PC-3 (cell line): Measurements from ENCODE around the gene PDLIM4. TPM values are rescaled to one million over a fixed set of nuclear protein-coding genes. Genes with fewer than 3 reads are reported as not detected.

Experiments used
- ATAC-seq: fragments of 200-7000 bp; cut with Tn5 transposase; 2 replicates; pipeline ENCODE4 v1.9.1; 2020; ENCODE audit warnings: mild to moderate bottlenecking, moderate library complexity
- BruUV-seq: library from RNA; stranded (reverse); fragments of 400-500 nt; replicated peaks from 2 replicates; lab custom pipeline; 2021; lab: Mats Ljungman, UMichigan
- CTCF ChIA-PET: fragments of 300-600 bp; sonication (Branson Sonifier 250); formaldehyde crosslinking; loops from one replicate; lab custom pipeline; 2022; ENCODE audit warnings: antibody characterized with exemption; lab: Charles Lee
- POLR2A ChIA-PET: fragments of 300-600 bp; sonication (Branson Sonifier 250); formaldehyde crosslinking; loops from one replicate; lab custom pipeline; 2022; ENCODE audit warnings: antibody characterized with exemption; ENCODE audit not compliant: unreplicated experiment; lab: Charles Lee
- DNase-seq: peaks from one replicate; pipeline ENCODE4 v3.0.0-alpha.2; 2015
- H2AFZ ChIP-seq: fragments of 300-600 bp; sonication (generic); 2 replicates; pipeline ENCODE4 v1.6.0; 2016; ENCODE audit warnings: antibody characterized with exemption, low read length
- H3F3A ChIP-seq: fragments of 300-600 bp; sonication (generic); one replicate; pipeline ENCODE4 v1.6.0; 2017; ENCODE audit warnings: antibody characterized with exemption, low read length, control low read depth, mild to moderate bottlenecking; ENCODE audit not compliant: unreplicated experiment
- H3K27ac ChIP-seq: fragments of 300-600 bp; sonication (generic); 2 replicates; pipeline ENCODE4 v1.5.1; 2016; ENCODE audit warnings: mild to moderate bottlenecking, low read length
- H3K27me3 ChIP-seq: fragments of 300-600 bp; sonication (generic); 2 replicates; pipeline ENCODE4 v1.6.1; 2016; ENCODE audit warnings: low read length, mixed read lengths
- H3K36me3 ChIP-seq: fragments of 300-600 bp; sonication (generic); 2 replicates; pipeline ENCODE4 v1.6.1; 2016; ENCODE audit warnings: low read depth, mixed run types, low read length, mixed read lengths
- H3K4me1 ChIP-seq: fragments of 300-600 bp; sonication (generic); 2 replicates; pipeline ENCODE4 v1.5.1; 2016; ENCODE audit warnings: low read length; ENCODE audit not compliant: insufficient read depth
- H3K4me2 ChIP-seq: fragments of 300-600 bp; sonication (generic); 2 replicates; pipeline ENCODE4 v1.6.0; 2016; ENCODE audit warnings: low read length
- H3K4me3 ChIP-seq: fragments of 300-600 bp; sonication (generic); 2 replicates; pipeline ENCODE4 v1.5.1; 2016; ENCODE audit warnings: mild to moderate bottlenecking, low read length, mixed read lengths
- H3K79me2 ChIP-seq: fragments of 300-600 bp; sonication (generic); 2 replicates; pipeline ENCODE4 v1.6.1; 2017; ENCODE audit warnings: low read length, mixed read lengths
- H3K9ac ChIP-seq: fragments of 300-600 bp; sonication (generic); 2 replicates; pipeline ENCODE4 v1.6.0; 2016; ENCODE audit warnings: mild to moderate bottlenecking, low read length
- H3K9me2 ChIP-seq: fragments of 300-600 bp; sonication (generic); replicated peaks from 2 replicates; pipeline ENCODE4 v1.6.1; 2016; ENCODE audit warnings: mixed run types, low read length, mixed read lengths
- H3K9me3 ChIP-seq: fragments of 300-600 bp; sonication (generic); 2 replicates; pipeline ENCODE4 v1.6.1; 2016; ENCODE audit warnings: low read length, mixed read lengths
- H4K20me1 ChIP-seq: fragments of 300-600 bp; sonication (generic); 2 replicates; pipeline ENCODE4 v1.6.1; 2016; ENCODE audit warnings: low read length, mixed read lengths
- EZH2 ChIP-seq: fragments of 300-600 bp; sonication (generic); IDR thresholded peaks from one replicate; pipeline ENCODE4 v1.6.1; 2017; ENCODE audit warnings: antibody characterized with exemption, mild to moderate bottlenecking, low read length; ENCODE audit not compliant: unreplicated experiment
- EZH2phosphoT487 ChIP-seq: fragments of 300-600 bp; sonication (generic); IDR thresholded peaks from 2 replicates; pipeline ENCODE4 v1.6.1; 2018; ENCODE audit warnings: mild to moderate bottlenecking, antibody characterized with exemption, low read length, borderline replicate concordance
- intact Hi-C: fragments of 100-400 bp; cut with micrococcal nuclease; formaldehyde crosslinking; loops from 2 replicates; pipeline ENCODE4 v1.9.0; 2023
- total RNA-seq: library from RNA; depleted of rRNA; stranded (reverse); fragments of >200 nt; gene quantifications from 2 replicates; pipeline ENCODE4 v1.2.3, GENCODE V29; 2014
- TF ChIP-seq, protein P1 (sequence below): fragments of 300-600 bp; sonication (generic); conservative IDR thresholded peaks from 2 replicates; pipeline ENCODE4 v1.5.1; 2017; ENCODE audit warnings: antibody characterized with exemption, low read depth, mild to moderate bottlenecking, low read length

The PDLIM4 gene
- total RNA-seq, 1 experiment from 2014 or later, result 27.8 TPM

DNA sequence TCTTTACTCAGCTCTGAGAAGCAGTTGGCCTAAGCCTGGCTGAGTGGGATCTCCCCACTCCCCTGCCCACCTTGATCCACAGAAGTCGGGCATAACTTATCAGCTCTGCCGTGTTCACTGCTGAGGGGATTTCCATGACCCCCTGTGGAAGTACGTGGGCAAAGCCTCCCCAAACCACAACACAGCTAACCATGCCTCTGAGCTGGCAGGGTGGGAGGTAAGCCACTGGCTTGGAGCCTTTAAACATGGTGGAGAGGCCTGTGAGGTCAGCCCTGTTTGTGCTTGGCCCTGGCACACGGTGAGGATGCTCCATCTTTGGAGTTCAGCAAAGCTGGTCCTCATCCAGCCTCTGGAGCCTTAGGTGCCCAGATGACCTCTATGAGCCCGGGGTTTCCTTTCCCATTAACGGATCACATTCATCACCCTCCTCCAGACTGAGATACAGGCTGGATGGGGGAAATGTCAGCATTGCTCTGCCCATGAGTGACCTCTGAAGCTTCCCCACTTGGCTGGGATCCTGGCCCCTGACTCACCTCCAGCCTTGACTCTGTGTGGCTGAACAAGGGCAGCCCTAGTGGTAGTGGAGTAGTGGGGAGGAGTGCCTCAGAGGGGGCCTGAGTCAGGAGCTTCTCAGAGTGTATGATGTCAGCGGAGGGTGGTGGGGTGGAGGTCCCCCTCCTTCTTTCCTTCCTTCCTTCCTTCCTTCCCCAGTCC is 6.2 kb downstream of the PDLIM4 start:
- Histone ChIP-seq H3F3A (no peaks in the 10 kb centered on the region), H3K9ac (no peak overlapping the region)
- BruUV-seq, result no TSS peak

DNA sequence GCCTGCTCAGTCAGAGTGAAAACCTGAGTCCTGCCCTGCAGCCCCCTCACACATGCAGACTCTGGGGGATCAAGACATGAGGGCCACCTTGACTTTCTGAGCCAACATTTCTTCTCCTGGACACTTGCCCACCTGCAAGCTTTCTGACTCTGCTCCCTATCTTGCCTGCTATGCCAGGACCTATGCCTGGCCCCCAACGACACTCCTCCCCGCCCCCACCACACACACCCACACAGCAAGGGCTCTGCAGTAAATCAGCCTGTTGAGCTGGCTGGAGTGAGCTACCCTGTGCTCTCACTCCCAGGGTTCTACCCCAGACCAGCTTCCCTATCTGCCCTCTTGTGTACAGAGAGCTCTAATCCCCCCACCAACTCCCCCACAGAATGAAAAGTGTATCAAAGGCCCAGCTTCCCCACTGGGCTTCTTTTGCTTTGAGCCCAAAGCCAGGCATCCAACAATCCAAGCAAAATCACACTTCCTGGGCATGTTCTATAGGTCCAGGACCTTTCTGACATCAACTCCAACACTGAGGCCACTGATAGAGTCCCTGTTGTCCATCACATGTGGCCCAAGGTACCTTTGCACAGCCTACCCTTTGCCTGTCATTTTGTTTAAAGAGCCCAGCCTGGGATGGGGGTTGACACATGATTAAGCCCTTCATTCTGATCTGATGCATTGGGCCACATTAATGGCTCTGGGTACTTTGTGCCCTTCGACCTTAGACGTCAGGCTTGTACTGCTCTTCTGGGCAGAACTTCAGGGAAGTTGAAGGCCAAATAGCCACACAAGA is 7.2 kb downstream of the PDLIM4 start:
- H3K4me3 ChIP-seq, result no peak overlapping the region
- H3K9me3 ChIP-seq, result no peaks in the 10 kb centered on the region
- peak overlapping the region; percentile 41 for H3K4me2 ChIP-seq
- ChIA-PET POLR2A (interaction anchor here (0.7 kb wide), 1 partner anchor 37 kb away, joined by 3 read pairs; the partner anchor contains the start of gene P4HA2), CTCF (interaction anchor here (1.1 kb wide), 1 partner anchor 26 kb away, joined by 4 read pairs; no protein-coding TSS in a partner anchor)
- H3K79me2 ChIP-seq, result peaks cover 6% of the 10 kb centered on the region; the same call in 1 of the 2 replicates
- peak overlapping the region; percentile 84 for H3K27ac ChIP-seq
- intact Hi-C loops, result loop anchor here (2.0 kb wide), 1 partner anchor 30 kb away; the partner anchor contains the start of gene SLC22A4
- H3K9ac ChIP-seq, result peak overlapping the region; percentile 38; the same call in 1 of the 2 replicates
- BruUV-seq, result no TSS peak
- H3F3A ChIP-seq, result no peaks in the 10 kb centered on the region
- 0 out of 2 replicates have a peak, but pooled peaks cover 5% of the 10 kb centered on the region for H3K36me3 ChIP-seq
- H3K27me3 ChIP-seq, result no peaks in the 10 kb centered on the region
- ATAC-seq (no peak), DNase-seq (no peak)
- peaks cover 56% of the 10 kb centered on the region for H3K4me1 ChIP-seq
- no peaks in the 10 kb centered on the region for H4K20me1 ChIP-seq
- TF ChIP-seq EZH2, result no peak
- TF ChIP-seq, protein P1, sequence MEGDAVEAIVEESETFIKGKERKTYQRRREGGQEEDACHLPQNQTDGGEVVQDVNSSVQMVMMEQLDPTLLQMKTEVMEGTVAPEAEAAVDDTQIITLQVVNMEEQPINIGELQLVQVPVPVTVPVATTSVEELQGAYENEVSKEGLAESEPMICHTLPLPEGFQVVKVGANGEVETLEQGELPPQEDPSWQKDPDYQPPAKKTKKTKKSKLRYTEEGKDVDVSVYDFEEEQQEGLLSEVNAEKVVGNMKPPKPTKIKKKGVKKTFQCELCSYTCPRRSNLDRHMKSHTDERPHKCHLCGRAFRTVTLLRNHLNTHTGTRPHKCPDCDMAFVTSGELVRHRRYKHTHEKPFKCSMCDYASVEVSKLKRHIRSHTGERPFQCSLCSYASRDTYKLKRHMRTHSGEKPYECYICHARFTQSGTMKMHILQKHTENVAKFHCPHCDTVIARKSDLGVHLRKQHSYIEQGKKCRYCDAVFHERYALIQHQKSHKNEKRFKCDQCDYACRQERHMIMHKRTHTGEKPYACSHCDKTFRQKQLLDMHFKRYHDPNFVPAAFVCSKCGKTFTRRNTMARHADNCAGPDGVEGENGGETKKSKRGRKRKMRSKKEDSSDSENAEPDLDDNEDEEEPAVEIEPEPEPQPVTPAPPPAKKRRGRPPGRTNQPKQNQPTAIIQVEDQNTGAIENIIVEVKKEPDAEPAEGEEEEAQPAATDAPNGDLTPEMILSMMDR, result no peak
- TF ChIP-seq EZH2phosphoT487, result no peak
- H2AFZ ChIP-seq, result no peak overlapping the region
- H3K9me2 ChIP-seq, result no peaks in the 10 kb centered on the region

More for the DNA sequence above, 6.2 kb downstream of the PDLIM4 start:
- intact Hi-C loops, result loop anchor here (2.0 kb wide), 1 partner anchor 31 kb away; the partner anchor contains the start of gene SLC22A4
- H3K9me2 ChIP-seq, result no peaks in the 10 kb centered on the region
- H2AFZ ChIP-seq, result no peak overlapping the region
- no peaks in the 10 kb centered on the region for H3K9me3 ChIP-seq
- H3K4me3 ChIP-seq, result no peak overlapping the region
- ChIA-PET CTCF (interaction anchor here (1.1 kb wide), 1 partner anchor 25 kb away, joined by 4 read pairs; no protein-coding TSS in a partner anchor), POLR2A (interaction anchor here (0.7 kb wide), 1 partner anchor 36 kb away, joined by 3 read pairs; the partner anchor contains the start of gene P4HA2)
- TF ChIP-seq, protein P1, result no peak
- TF ChIP-seq EZH2phosphoT487, result no peak
- TF ChIP-seq EZH2, result no peak
- H3K27ac ChIP-seq, result peak overlapping the region; percentile 84
- peaks cover 67% of the 10 kb centered on the region for H3K4me1 ChIP-seq
- H3K36me3 ChIP-seq, result 0 out of 2 replicates have a peak, but pooled peaks cover 5% of the 10 kb centered on the region
- ATAC-seq (peak; percentile 42), DNase-seq (peak; percentile 72)
- H3K79me2 ChIP-seq, result peaks cover 8% of the 10 kb centered on the region; the same call in 1 of the 2 replicates
- H4K20me1 ChIP-seq, result no peaks in the 10 kb centered on the region
- H3K27me3 ChIP-seq, result no peaks in the 10 kb centered on the region
- peak overlapping the region; percentile 41; the same call in 1 of the 2 replicates for H3K4me2 ChIP-seq
